K562 (cell line): ENCODE results near the gene SRGAP3. TPM values are rescaled to one million over a fixed set of nuclear protein-coding genes. Genes with fewer than 3 reads are reported as not detected.

Experiments
- ATAC-seq: fragments of 200-7000 bp; cut with Tn5 transposase; 3 replicates; pipeline ENCODE4 v1.9.1; 2020; ENCODE audit warnings: moderate library complexity
- BruUV-seq: library from RNA; stranded (reverse); fragments of 400-500 nt; replicated peaks from 2 replicates; lab custom pipeline; 2021; lab: Mats Ljungman, UMichigan
- CTCF ChIA-PET: fragments of 300-600 bp; formaldehyde crosslinking; extraction: SDS; loops from one replicate; lab custom pipeline; 2021; ENCODE audit warnings: low intra/inter-chr PET ratio; lab: Yijun Ruan, JAX
- POLR2A ChIA-PET: fragments of 300-600, 350-650 bp; sonication (Branson Sonifier 250); formaldehyde crosslinking; extraction: SDS; loops from one replicate; lab custom pipeline; 2021; ENCODE audit warnings: antibody characterized with exemption, inconsistent platforms; lab: Yijun Ruan, JAX
- DNase-seq, 4 experiments: peaks; one replicate each; pipeline versions ENCODE4 v3.0.0 to v3.0.0-alpha.2; 2011 to 2018; ENCODE audit warnings: low spot score in 3 of 4, mixed read lengths in 3 of 4; ENCODE audit errors: extremely low read depth in 1 of 4
- FAIRE-seq: peaks from 2 replicates; lab custom pipeline; 2011; peaks lifted over from hg19 to GRCh38; lab: Jason Lieb, UNC
- H2AFZ ChIP-seq: 2 replicates; pipeline ENCODE4 v1.6.0; 2011; ENCODE audit warnings: low read depth, low read length, control low read depth, inconsistent platforms
- H3K27ac ChIP-seq: fragments of 200-600 bp; 3 replicates; pipeline ENCODE4 v1.8.0; 2011; ENCODE audit warnings: low read depth, mild to moderate bottlenecking, control low read depth, inconsistent platforms, low read length, moderate library complexity, mixed read lengths; ENCODE audit errors: extremely low read depth
- H3K27me3 ChIP-seq, 2 experiments: fragments of 300-600 bp in 1 of 2; 2 replicates in 1 of 2; 3 replicates in 1 of 2; pipeline versions ENCODE4 v1.6.0 to v1.8.0; 2011; ENCODE audit warnings: inconsistent platforms in 2 of 2, low read length in 2 of 2, mild to moderate bottlenecking in 1 of 2, mixed read lengths in 1 of 2, moderate library complexity in 1 of 2; ENCODE audit not compliant: control insufficient read depth in 2 of 2, insufficient read depth in 2 of 2
- H3K36me3 ChIP-seq: fragments of 300-600 bp; 3 replicates; pipeline ENCODE4 v1.8.0; 2011; ENCODE audit warnings: mild to moderate bottlenecking, low read length, inconsistent platforms; ENCODE audit not compliant: control insufficient read depth, insufficient read depth
- H3K4me1 ChIP-seq, 2 experiments: fragments of 200-600 bp in 1 of 2; replicated peaks in 1 of 2; 2 replicates in 1 of 2; 3 replicates in 1 of 2; pipeline versions ENCODE4 v1.5.1 to v1.8.0; 2011; ENCODE audit warnings: inconsistent platforms in 2 of 2, low read length in 2 of 2, mild to moderate bottlenecking in 1 of 2, mixed read lengths in 1 of 2, moderate library complexity in 1 of 2; ENCODE audit not compliant: control insufficient read depth in 2 of 2, insufficient read depth in 2 of 2
- H3K4me2 ChIP-seq: 2 replicates; pipeline ENCODE4 v1.6.1; 2011; ENCODE audit warnings: low read length, control low read depth, inconsistent platforms, mixed read lengths; ENCODE audit not compliant: insufficient read depth
- H3K4me3 ChIP-seq: fragments of 200-600 bp; sonication (generic), shearing (Covaris generic); 2 replicates; pipeline ENCODE4 v1.5.1; 2016; ENCODE audit warnings: control low read depth, inconsistent platforms
- H3K79me2 ChIP-seq: fragments of 200-600 bp; 3 replicates; pipeline ENCODE4 v1.8.0; 2011; ENCODE audit warnings: low read length, inconsistent platforms; ENCODE audit not compliant: control insufficient read depth, insufficient read depth
- H3K9ac ChIP-seq, 2 experiments: 2 replicates each; pipeline versions ENCODE4 v1.6.0 to v1.6.1; 2011; ENCODE audit warnings: low read depth in 2 of 2, low read length in 2 of 2, control low read depth in 1 of 2, inconsistent platforms in 1 of 2, mild to moderate bottlenecking in 1 of 2, mixed read lengths in 1 of 2; ENCODE audit not compliant: insufficient read depth in 1 of 2
- H3K9me1 ChIP-seq: one replicate; pipeline ENCODE4 v1.6.0; 2011; ENCODE audit warnings: inconsistent platforms, mild to moderate bottlenecking, low read length, moderate library complexity; ENCODE audit not compliant: control insufficient read depth, insufficient read depth
- H3K9me3 ChIP-seq: replicated peaks from 2 replicates; pipeline ENCODE4 v1.5.1; 2011; ENCODE audit warnings: low read depth, low read length, inconsistent platforms; ENCODE audit not compliant: control insufficient read depth, insufficient read depth
- H4K20me1 ChIP-seq: replicated peaks from 2 replicates; pipeline ENCODE4 v1.6.1; 2011; ENCODE audit warnings: low read length, inconsistent platforms, mixed read lengths; ENCODE audit not compliant: control insufficient read depth, insufficient read depth
- KAT7 ChIP-seq: sonication (generic); formaldehyde crosslinking; IDR thresholded peaks from 2 replicates; pipeline ENCODE4 v1.8.0; 2022; ENCODE audit warnings: missing genetic modification reagents, mild to moderate bottlenecking, borderline replicate concordance
- POLR2AphosphoS5 ChIP-seq: IDR thresholded peaks from 2 replicates; pipeline ENCODE4 v1.6.1; 2011; ENCODE audit warnings: mild to moderate bottlenecking, low read depth, low read length, moderate library complexity; ENCODE audit not compliant: control insufficient read depth, insufficient read depth
- PYGO2 ChIP-seq: fragments of 450-650 bp; IDR thresholded peaks from 2 replicates; pipeline ENCODE4 v1.6.1; 2016; ENCODE audit warnings: mild to moderate bottlenecking, missing genetic modification characterization, moderate library complexity, missing compliant biosample characterization
- SRSF7 ChIP-seq: fragments of 200-400 bp; formaldehyde crosslinking; optimal IDR thresholded peaks from 2 replicates; pipeline ENCODE3; 2017; ENCODE audit warnings: mild to moderate bottlenecking, low read depth, low read length
- ZNF766 ChIP-seq: fragments of 200-800 bp; sonication (Bioruptor generic); conservative IDR thresholded peaks from 2 replicates; pipeline ENCODE4 v1.6.1; 2016; ENCODE audit warnings: missing genetic modification characterization, missing compliant biosample characterization
- WGBS: fragments of 100-300 bp; shearing (Covaris generic); methylation state at CpG from one replicate; pipeline ENCODE4 v1.1.6; 2016; ENCODE audit warnings: low coverage, mixed read lengths; ENCODE audit not compliant: insufficient coverage; ENCODE audit errors: missing lambda C conversion rate; 5-methylcytosine and 5-hydroxymethylcytosine counted together
- in situ Hi-C: fragments of 300-500 bp; cut with MboI; formaldehyde crosslinking; loops from 4 replicates; pipeline ENCODE4 v1.15.0; 2018; ENCODE audit warnings: inconsistent platforms, mixed read lengths
- intact Hi-C: fragments of 100-400 bp; cut with micrococcal nuclease; formaldehyde crosslinking; loops from 2 replicates; pipeline ENCODE4 v1.14.2; 2022
- polyA plus RNA-seq, 8 experiments: library from polyadenylated mRNA; depleted of rRNA in 4 of 8; stranded (reverse) in 5 of 8; unstranded in 3 of 8; fragments of >200 nt; fragmentation: Nextera tagmentation in 2 of 8; fragmentation: Illumina TruSeq in 1 of 8; extraction: Ambion mirVana in 2 of 8; extraction: Trizol in 1 of 8; gene quantifications; 2 replicates each; pipeline versions ENCODE4 v1.2.1 to v1.2.3, GENCODE V29; 2011 to 2014; ENCODE audit warnings: inconsistent platforms in 1 of 8, missing spikeins in 1 of 8
- total RNA-seq, 7 experiments: library from RNA; depleted of rRNA in 6 of 7; stranded (reverse); fragments of >200 nt in 6 of 7; fragmentation: Illumina TruSeq in 2 of 7; extraction: Trizol in 2 of 7; gene quantifications; 2 replicates each; pipeline versions ENCODE4 v1.2.1 to v1.2.3, GENCODE V29; 2011 to 2021; ENCODE audit warnings: low replicate concordance in 1 of 7
- TF ChIP-seq, protein P1 (sequence below): fragments of 450-650 bp; IDR thresholded peaks from 2 replicates; pipeline ENCODE4 v1.6.1; 2017; ENCODE audit warnings: mild to moderate bottlenecking, moderate library complexity
- TF ChIP-seq, protein P2 (sequence below): fragments of 250-450 bp; sonication (Bioruptor Pico); IDR thresholded peaks from 2 replicates; pipeline ENCODE4 v1.5.0; 2021; ENCODE audit warnings: mild to moderate bottlenecking, borderline replicate concordance
- TF ChIP-seq, protein P3 (sequence below): fragments of 250-450 bp; sonication (Bioruptor Pico); IDR thresholded peaks from 2 replicates; pipeline ENCODE4 v1.5.0; 2020; ENCODE audit warnings: mild to moderate bottlenecking
- TF ChIP-seq, protein P4 (sequence below): fragments of 450-650 bp; IDR thresholded peaks from 2 replicates; pipeline ENCODE4 v1.6.1; 2016; ENCODE audit warnings: borderline replicate concordance

Gene SRGAP3
- total and polyA plus RNA-seq, 9 of the 15 experiments (the other 6 are each of a cell fraction or from before 2014, with no cell fraction given): 0.11 to 0.85 (median 0.35) TPM; not detected in 2

DNA sequence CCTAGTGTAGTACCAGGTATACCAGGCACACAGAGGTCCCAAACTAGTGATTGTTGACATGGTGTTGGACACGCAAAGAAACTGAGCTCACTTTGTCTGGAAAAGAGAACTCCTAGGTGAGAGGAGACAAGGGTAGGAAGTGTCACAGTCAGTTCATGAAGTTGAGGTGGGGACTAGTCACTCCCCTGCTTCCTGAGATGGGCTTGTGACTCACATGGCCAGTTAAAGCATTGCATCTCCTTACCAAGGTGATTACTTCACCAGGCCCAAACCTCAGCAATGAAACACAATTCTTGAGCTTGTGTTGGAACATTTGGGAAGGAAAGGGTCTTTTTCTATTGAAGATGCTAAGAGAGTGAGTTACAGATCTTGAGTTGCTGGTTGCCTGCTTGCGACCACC is 236.9 kb downstream of the SRGAP3 start:
- Histone ChIP-seq H2AFZ (no peak overlapping the region), H3K36me3 (no peaks in the 10 kb centered on the region), H3K9ac (no peak overlapping the region), H3K4me2 (no peak overlapping the region), H3K27ac (no peak overlapping the region), H3K9me1 (no peaks in the 10 kb centered on the region), H3K79me2 (no peaks in the 10 kb centered on the region), H3K27me3 (peaks cover 8 to 26% of the 10 kb centered on the region in 2 experiments; a peak in 4 of 5 replicates), H4K20me1 (no peaks in the 10 kb centered on the region), H3K4me1 (no peaks in the 10 kb centered on the region), H3K9me3 (no peaks in the 10 kb centered on the region), H3K4me3 (no peak overlapping the region)
- no TSS peak for BruUV-seq
- WGBS: 0% methylated on average over 2 of the region's 2 CpGs
- DNase-seq (no peak), FAIRE-seq (no peak), ATAC-seq (no peak)
- in situ Hi-C loops: no loop called here
- intact Hi-C loops: no loop called here
- ChIA-PET CTCF (no interaction called here), POLR2A (interaction anchor here (0.6 kb wide), 2 partner anchors 33 to 1873 kb away, joined by 3 read pairs; no protein-coding TSS in a partner anchor)
- TF ChIP-seq, protein P1, sequence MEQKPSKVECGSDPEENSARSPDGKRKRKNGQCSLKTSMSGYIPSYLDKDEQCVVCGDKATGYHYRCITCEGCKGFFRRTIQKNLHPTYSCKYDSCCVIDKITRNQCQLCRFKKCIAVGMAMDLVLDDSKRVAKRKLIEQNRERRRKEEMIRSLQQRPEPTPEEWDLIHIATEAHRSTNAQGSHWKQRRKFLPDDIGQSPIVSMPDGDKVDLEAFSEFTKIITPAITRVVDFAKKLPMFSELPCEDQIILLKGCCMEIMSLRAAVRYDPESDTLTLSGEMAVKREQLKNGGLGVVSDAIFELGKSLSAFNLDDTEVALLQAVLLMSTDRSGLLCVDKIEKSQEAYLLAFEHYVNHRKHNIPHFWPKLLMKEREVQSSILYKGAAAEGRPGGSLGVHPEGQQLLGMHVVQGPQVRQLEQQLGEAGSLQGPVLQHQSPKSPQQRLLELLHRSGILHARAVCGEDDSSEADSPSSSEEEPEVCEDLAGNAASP: no peak
- no peak for TF ChIP-seq POLR2AphosphoS5
- no peak for TF ChIP-seq SRSF7
- TF ChIP-seq, protein P2, sequence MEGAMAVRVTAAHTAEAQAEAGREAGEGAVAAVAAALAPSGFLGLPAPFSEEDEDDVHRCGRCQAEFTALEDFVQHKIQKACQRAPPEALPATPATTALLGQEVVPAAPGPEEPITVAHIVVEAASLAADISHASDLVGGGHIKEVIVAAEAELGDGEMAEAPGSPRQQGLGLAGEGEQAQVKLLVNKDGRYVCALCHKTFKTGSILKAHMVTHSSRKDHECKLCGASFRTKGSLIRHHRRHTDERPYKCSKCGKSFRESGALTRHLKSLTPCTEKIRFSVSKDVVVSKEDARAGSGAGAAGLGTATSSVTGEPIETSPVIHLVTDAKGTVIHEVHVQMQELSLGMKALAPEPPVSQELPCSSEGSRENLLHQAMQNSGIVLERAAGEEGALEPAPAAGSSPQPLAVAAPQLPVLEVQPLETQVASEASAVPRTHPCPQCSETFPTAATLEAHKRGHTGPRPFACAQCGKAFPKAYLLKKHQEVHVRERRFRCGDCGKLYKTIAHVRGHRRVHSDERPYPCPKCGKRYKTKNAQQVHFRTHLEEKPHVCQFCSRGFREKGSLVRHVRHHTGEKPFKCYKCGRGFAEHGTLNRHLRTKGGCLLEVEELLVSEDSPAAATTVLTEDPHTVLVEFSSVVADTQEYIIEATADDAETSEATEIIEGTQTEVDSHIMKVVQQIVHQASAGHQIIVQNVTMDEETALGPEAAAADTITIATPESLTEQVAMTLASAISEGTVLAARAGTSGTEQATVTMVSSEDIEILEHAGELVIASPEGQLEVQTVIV (CRISPR knock-in tag): no peak
- TF ChIP-seq, protein P3, sequence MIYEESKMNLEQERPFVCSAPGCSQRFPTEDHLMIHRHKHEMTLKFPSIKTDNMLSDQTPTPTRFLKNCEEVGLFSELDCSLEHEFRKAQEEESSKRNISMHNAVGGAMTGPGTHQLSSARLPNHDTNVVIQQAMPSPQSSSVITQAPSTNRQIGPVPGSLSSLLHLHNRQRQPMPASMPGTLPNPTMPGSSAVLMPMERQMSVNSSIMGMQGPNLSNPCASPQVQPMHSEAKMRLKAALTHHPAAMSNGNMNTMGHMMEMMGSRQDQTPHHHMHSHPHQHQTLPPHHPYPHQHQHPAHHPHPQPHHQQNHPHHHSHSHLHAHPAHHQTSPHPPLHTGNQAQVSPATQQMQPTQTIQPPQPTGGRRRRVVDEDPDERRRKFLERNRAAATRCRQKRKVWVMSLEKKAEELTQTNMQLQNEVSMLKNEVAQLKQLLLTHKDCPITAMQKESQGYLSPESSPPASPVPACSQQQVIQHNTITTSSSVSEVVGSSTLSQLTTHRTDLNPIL: no peak
- TF ChIP-seq KAT7 (CRISPR knock-in tag): no peak
- no peak for TF ChIP-seq ZNF766 (CRISPR knock-in tag)
- TF ChIP-seq PYGO2 (tag): no peak
- TF ChIP-seq, protein P4, sequence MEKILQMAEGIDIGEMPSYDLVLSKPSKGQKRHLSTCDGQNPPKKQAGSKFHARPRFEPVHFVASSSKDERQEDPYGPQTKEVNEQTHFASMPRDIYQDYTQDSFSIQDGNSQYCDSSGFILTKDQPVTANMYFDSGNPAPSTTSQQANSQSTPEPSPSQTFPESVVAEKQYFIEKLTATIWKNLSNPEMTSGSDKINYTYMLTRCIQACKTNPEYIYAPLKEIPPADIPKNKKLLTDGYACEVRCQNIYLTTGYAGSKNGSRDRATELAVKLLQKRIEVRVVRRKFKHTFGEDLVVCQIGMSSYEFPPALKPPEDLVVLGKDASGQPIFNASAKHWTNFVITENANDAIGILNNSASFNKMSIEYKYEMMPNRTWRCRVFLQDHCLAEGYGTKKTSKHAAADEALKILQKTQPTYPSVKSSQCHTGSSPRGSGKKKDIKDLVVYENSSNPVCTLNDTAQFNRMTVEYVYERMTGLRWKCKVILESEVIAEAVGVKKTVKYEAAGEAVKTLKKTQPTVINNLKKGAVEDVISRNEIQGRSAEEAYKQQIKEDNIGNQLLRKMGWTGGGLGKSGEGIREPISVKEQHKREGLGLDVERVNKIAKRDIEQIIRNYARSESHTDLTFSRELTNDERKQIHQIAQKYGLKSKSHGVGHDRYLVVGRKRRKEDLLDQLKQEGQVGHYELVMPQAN: no peak
